Stimulated activated CD8-positive, alpha-beta memory T cell treated with anti-CD3 and anti-CD28 coated beads, Interleukin-4, amount 100 ng/mL, for 48 hours (primary cell): ENCODE results near the gene TINAG.
"Not testable (repeated sequence)": the region's sequence is repeated elsewhere in the genome, so short reads cannot be mapped to it uniquely, and the experiment has no call there.

Experiments used
- DNase-seq: peaks from one replicate; pipeline ENCODE4 v3.0.0-alpha.2; 2020

The TINAG gene

GRCh38 chr6:54310377-54311152 is 2.3 kb downstream of the TINAG start:
- DNase-seq: no peak

GRCh38 chr6:54315656-54316055 is 7.4 kb downstream of the TINAG start:
- no peak for DNase-seq

GRCh38 chr6:54320871-54321270 is 12.6 kb downstream of the TINAG start:
- no peak for DNase-seq

GRCh38 chr6:54327631-54328030 is 19.4 kb downstream of the TINAG start:
- no peak for DNase-seq

DNA sequence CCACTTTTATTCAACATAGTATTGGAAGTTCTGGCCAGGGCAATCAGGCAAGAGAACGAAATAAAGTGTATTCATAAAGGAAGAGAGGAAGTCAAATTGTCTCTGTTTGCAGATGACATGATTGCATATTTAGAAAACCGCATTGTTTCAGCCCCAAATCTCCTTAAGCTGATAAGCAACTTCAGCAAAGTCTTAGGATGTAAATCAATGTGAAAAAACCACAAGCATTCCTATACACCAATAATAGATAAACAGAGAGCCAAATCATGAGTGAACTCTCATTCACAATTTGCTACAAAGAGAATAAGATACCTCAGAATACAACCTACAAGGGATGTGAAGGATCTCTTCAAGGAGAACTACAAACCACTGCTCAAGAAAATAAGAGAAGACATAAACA is 23.3 kb downstream of the TINAG start:
- not testable (repeated sequence) for DNase-seq

GRCh38 chr6:54335871-54336270 is 27.6 kb downstream of the TINAG start:
- DNase-seq: no peak

- no peak for DNase-seq
These were observed 45.7 kb downstream of the TINAG start for GRCh38 chr6:54353975-54354374.

DNA sequence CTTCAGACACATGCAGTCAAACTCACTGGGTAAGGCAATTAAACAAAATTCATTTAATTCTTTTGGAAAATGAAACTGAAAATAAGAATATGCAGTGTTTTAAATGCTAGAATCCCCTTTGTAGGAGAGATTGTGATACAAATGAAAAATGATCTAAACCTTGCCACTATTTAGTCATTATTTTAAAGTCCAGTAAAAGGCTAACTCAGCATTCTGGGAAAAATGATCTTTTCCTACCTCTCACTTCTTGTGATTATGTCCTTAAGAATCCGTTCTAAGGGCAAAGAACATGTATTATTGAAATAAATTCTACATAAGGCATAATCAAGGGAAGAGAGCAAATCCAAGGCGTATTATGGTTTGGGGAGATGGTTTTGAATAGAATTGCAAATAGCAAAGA is 46.4 kb downstream of the TINAG start:
- DNase-seq: no peak

- no peak for DNase-seq
These were observed 48.9 kb downstream of the TINAG start for GRCh38 chr6:54357141-54357540.

DNA sequence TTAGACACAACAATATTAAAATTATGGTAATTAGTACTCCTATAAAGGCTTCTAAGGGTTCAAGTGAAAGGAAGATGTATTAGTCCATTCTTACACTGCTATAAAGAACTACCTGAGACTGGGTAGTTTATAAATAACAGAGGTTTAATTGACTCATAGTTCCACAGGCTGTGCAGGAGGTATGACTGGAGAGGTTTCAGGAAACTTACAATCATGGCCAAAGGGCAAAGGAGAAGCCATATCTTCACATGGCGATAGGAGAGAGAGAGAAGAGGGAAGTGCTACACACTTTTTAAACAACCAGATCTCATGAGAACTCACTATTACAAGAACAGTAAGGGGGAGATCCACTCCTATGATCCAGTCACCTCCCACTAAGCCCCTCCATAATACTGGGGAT is 52.9 kb downstream of the TINAG start:
- DNase-seq: no peak

DNA sequence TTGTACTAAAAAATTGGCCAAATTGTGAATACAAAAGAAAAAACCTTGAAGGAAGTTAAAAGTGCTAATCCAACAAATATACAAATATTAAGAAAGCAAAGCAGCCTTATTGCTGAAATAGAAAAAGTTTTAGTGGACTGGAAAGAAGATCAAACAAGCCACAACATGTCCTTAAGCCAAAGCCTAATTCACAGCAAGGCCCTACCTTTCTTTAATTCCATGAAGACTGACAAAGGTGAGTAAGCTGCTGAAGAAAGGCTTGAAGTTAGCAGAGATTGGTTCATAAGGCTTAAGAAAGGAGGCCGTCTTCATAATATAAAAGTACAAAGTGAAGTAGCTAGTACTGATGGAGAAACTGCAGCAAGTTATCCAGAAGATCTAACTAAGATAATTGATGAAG is 53.5 kb downstream of the TINAG start:
- no peak for DNase-seq

- DNase-seq: no peak
These were observed 58.6 kb downstream of the TINAG start for GRCh38 chr6:54366667-54367327.

DNA sequence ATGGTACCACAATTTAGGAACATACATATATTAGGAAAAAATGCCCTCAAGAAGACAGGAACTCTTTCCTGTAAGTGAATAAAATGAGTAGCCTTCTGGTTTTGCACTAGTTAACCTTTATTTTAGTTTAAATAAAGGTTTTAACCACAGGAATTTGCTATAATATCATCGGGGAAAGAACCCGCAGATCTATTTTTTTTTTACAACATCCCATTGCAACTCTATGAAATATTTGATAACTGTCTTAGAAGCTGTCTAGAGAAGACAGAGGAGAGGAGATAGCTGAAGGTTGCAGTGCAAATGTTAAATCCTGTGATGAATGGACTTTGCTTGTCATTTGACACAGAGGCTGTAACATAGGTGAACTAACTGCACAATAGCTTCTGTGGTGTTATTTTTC is 69.5 kb downstream of the TINAG start:
- DNase-seq: no peak

DNA sequence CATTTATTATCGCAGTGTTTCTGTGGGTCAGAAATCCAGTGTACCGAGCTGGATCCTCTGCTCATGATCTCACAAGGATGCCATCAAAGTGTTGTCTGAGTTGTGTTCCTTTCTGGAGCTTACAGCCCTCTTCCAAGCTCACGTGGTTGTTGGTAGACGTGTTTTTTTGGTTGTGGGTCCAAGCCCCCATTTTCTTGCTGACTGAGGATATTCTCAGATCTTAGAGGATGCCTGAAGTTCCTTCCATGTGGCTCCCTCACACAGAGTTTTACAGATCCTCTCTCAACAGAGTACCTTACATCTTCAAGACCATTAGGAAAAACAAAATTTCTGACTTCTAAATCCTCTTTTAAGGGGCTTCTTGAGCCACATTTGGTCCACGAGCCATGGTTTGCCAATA is 78.1 kb downstream of the TINAG start:
- DNase-seq: no peak

DNA sequence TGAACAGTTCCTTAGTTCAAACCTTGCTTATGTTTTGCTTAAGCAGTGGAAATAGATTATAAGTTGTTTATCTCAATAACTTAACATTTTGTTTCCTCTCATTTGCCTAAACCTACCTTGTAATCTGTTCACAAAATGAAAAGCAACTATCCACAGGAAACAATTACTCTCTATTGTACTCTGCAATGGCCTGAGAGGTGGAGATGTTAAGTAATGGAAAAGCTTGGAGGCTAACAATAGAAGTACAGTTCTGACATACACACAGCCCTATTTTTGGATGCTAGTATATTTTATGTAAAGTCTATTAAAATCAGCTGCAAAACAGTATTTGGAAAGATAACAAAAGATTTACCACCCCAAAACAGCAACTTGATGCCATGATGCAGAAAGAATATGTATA is 82.1 kb downstream of the TINAG start:
- no peak for DNase-seq

DNA sequence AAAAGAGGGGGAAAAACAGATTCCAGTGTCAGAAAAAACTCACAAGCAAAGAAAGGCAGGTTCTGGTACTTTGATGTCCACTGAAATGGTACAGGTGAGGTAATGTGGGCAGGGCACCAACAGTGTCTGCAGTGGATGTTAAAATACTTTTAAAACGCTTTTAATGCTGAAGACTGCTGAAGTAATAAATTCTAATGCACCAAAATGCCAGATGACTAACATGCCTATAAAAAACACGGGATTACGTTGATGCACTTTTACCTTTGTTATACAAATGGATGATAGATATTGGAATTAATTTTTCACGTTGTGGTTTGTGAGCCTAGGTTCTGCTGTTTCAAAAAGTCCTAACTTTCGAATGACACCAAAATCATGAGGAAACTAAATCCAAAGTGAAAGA is 83.3 kb downstream of the TINAG start:
- no peak for DNase-seq

- DNase-seq: no peak
These were observed 94.9 kb downstream of the TINAG start for GRCh38 chr6:54403096-54403495.

- DNase-seq: no peak
These were observed 96.5 kb downstream of the TINAG start for GRCh38 chr6:54404791-54405190.

GRCh38 chr6:54411767-54412166 is 103.5 kb downstream of the TINAG start:
- no peak for DNase-seq

DNA sequence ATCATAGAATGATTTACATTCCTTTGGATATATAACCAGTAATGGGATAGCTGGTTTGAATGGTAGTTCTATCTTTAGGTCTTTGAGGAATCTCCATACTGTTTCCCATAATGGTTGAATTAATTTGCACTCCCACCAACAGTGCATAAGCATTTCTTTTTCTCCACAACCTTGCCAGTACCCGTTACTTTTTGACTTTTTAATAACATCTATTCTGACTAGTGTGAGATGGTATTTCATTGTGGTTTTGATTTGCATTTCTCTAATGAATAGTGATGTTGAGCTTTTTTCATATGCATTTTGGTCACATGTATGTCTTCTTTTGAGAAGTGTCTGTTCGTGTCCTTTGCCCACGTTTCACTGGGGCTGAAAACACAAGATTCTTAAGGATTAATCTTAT is 107.3 kb downstream of the TINAG start:
- no peak for DNase-seq

- DNase-seq: no peak
These were observed 111.6 kb downstream of the TINAG start for GRCh38 chr6:54419885-54420284.

DNA sequence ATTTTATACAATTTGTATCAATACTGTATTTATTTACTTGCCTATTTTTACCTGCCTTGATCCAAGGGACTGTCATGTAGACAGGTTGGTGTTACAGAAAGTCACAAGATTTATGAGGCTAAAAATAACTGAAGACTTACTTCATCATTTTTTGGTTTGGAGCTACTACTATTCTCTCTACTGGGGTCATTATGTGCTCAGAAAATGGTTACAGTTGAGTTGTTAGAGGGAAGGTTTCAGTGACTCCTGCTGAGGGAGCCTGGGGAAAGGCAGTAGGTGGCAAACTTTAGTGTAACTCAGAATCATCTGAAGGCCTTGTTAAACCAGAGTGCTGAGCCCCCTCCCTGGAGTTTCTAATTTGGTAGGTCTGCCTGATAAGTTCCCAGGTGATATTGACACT is 118.8 kb downstream of the TINAG start:
- DNase-seq: no peak

GRCh38 chr6:54427396-54427937 is 119.2 kb downstream of the TINAG start:
- DNase-seq: no peak

GRCh38 chr6:54428431-54428830 is 120.2 kb downstream of the TINAG start:
- DNase-seq: no peak

DNA sequence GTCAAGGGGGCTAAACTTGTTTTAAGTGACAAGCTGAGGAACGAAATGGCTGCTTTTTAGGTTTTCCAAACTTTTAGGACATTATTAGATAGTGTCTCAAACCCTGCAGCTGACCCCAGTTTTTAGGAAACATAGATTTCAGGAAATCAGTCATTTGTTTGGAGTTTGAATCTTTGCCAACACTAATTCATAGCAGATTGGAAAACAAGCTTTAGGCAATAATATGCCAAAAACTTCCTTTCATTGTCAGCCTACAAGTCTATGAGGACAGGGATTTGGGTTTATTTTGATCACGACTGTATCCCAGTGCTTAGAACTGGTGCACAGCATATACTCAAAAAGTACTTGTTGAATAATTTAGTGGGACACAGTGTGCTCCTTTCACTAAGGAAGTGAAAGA is 123.2 kb downstream of the TINAG start:
- no peak for DNase-seq
